Umbilical cord (tissue), 2 donors: ENCODE data around the gene EXD1. TPM values are rescaled to one million over a fixed set of nuclear protein-coding genes. Genes with fewer than 3 reads are reported as not detected.
"Not testable (repeated sequence)": the region's sequence is repeated elsewhere in the genome, so short reads cannot be mapped to it uniquely, and the experiment has no call there.

ENCODE experiments used
- DNase-seq: peaks from one replicate; pipeline ENCODE4 v3.0.0-alpha.2; 2015; ENCODE audit warnings: low spot score
- total RNA-seq: library from RNA; depleted of rRNA; stranded (reverse); fragments of >200 nt; gene quantifications from one replicate; pipeline ENCODE4 v1.2.3, GENCODE V29; 2014; ENCODE audit warnings: low replicate concordance; ENCODE audit not compliant: insufficient read depth

EXD1 gene, protein sequence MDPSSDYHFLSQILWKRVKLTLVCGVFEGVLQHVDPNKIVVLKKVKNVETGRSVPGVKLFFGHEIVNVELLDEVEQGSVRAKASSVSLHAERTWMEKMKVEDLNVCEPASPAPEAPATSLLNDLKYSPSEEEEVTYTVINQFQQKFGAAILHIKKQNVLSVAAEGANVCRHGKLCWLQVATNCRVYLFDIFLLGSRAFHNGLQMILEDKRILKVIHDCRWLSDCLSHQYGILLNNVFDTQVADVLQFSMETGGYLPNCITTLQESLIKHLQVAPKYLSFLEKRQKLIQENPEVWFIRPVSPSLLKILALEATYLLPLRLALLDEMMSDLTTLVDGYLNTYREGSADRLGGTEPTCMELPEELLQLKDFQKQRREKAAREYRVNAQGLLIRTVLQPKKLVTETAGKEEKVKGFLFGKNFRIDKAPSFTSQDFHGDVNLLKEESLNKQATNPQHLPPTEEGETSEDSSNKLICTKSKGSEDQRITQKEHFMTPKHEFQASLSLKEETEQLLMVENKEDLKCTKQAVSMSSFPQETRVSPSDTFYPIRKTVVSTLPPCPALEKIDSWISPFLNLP
- 1.4 TPM for total RNA-seq

DNA sequence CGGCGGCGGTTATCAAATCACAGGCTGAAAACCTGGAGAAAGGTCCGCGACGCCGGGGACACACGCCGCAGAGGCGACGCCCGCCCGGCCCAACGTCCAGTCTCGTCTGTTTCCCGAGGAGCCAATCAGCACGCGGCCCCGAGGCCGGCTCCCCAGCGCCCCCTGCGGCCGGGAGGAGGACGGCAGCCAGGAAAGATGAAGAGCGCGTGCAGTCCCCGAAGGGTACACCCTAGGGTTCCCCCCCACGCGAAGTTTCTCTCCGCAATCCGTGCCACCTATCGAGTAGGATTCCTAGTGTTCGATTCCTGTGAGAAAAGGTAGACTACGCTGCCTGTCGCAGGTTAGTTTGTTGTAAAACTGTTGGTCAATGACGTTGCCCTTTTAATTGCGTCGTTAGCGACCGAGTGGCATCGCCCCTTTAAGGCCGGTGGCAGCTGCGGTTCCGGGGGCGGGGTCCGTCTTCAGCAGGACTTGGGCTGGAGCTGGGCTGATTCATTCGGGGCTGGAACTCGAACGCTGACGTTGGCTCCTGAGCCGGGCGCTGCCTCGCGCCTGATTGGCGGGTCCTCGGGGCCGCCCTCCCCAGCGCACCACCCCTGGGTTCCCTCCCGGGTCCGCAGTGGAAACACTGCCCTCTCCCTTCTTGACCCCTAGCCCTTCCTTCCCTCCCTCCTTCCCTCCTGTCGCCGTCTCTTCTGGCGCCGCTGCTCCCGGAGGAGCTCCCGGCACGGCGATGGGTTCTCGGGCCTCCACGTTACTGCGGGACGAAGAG lies at the start of gene EXD1, which contains the start of gene CHP1:
Gene EXD1, minus strand, starts transcription at position 108 of the 772 bp plus-strand sequence. CDS start 4,182 bp downstream, outside the sequence.
Gene CHP1, plus strand, starts transcription at position 619 of the 772 bp plus-strand sequence. Its CDS starts 115 bp downstream, at position 734.
- DNase-seq: peak; percentile 99

DNA sequence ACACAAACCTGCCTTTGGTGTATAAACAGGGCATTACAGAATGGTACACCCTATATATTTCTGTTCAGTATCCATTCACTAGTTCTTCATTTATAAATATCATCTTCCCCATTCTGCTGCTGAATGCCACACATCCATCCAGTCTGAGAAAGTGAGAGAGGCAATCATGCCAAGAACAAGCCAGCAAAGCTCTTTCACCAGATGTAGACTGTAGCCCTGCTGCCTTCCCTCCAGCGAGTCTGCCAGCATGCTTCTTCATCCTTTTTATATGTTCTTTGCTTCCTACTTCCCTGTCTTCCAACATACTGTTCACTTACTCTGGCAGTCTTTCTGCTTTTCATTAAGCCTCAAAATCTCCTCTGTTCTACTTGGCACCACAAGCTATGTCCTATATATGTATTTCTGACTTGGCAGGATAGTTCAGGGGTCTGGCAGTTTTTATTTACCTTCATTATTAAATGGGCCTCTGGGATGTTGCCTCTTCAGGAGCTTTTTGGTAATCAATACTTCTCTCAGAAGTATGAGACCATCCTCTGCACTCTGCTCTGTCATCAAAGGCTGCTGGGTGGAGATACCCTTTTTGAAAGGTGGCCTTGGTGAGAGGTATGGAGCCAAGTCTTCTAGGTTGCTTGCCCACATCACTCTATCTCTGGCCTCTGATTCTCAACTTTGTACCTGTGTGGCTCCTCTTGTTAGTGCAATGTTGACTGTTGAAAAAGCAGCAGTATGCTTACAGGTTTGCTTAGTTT lies 49.2 kb upstream of the EXD1 start:
- no peak for DNase-seq

DNA sequence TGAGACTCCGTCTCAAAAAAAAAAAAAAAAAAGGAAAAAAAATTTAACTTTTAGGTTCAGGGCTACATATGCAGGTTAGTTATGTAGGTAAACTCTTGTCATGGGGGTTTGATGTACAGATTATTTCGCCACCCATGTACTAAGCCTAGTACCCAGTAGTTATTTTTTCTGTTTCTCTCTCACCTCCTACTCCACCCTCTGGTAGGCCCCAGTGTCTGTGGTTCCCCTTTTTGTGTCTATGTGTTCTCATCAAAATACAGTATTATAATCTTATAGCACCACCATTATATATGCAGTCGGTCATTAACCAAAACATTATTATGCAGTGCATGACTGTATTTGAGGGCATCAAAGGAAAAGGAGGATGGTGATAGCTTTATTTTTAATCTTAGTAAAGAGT lies 47.8 kb upstream of the EXD1 start:
- DNase-seq: no peak

DNA sequence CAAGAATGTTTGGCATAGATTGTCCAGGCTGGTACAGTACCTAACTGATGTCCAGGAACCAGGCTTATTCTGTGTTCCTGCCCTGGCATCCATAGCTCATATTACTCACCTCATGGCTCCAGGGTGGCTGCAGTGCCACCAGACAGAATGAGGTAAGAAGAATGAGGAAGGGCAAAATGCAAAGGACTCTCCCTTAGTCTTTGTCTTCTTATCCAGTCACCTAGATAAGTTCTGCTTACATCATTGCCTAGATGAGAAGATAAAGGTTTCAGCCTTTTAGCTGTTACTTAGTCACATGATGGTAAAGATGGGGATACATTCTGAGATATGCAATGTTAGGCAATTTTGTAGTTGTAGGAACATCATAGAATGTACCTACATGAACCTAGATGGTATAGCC lies 46.3 kb upstream of the EXD1 start:
- DNase-seq: no peak

DNA sequence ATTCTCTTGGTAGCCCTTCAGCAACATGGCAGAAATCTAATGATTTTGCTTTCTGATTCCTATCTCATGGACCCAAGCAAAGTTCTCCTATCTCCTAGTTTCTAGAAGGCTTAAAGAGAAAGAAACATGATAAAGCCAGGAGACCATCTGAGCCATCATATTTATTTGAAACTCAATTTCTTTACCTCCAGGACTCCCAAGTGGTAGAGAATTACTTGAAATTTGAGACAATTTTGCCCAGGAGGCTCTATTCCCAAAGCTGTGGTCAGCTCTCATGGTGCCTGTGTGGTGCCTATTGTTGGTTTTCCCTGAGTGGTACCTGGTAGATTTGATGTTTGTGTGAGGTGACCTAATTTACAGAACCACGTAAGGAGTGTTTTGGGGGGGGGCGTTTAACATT lies 39.3 kb upstream of the EXD1 start:
- no peak for DNase-seq

DNA sequence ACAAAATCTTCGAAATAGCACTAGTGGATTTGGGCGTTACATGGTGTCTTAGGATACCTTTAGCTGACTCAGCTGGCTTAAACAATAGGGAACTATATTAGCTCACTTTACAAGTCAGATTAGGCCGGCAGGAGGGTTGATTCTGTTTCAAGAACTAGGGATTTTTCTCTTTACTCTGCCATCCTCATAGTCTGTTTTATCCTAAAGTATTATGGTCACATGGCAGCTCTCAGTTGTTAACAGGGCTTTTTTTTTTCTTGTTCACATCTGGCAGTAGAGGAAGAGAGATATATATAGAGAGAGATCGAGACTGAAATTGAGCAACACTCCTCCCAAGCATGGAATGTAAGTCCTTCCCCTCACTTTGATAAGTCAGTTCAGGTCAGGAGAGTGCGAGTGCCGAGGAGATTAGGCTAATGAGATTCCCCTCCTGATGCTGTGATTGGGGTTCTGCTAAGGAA lies 33.4 kb upstream of the EXD1 start:
- DNase-seq: peak; percentile 91

DNA sequence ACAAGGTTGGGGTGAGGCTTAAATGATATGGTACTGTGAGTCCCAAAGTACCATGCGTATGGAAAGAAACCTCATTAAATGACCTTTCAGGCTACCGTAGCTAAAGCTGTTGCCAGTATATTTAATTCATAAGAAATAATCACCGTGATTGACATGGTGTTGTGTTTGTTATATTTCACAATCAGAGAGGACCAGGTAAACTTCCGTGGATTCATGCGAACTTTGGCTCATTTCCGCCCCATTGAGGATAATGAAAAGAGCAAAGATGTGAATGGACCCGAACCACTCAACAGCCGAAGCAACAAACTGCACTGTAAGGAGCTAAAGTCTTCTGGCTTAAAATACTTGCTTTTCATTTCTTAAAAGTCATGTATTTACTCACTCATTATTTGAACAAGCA lies 32.0 kb upstream of the EXD1 start:
- DNase-seq: no peak

DNA sequence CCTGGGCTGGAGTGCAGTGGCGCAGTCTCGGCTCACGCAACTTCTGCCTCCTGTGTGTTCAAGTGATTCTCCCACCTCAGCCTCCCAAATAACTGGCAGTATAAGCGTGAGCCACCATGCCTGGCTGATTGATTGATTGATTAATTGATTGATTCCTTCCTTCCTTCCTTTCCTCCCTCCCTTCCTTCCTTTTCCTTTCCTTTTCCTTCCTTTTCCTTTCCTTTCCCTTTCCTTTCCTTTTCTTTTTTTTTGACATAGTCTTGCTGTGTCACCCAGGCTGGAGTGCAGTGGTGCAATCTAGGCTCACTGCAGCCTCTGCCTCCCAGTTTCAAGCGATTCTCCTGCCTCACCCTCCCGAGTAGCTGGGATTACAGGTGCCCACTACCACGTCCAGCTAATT lies 30.4 kb upstream of the EXD1 start:
- DNase-seq: not testable (repeated sequence)

DNA sequence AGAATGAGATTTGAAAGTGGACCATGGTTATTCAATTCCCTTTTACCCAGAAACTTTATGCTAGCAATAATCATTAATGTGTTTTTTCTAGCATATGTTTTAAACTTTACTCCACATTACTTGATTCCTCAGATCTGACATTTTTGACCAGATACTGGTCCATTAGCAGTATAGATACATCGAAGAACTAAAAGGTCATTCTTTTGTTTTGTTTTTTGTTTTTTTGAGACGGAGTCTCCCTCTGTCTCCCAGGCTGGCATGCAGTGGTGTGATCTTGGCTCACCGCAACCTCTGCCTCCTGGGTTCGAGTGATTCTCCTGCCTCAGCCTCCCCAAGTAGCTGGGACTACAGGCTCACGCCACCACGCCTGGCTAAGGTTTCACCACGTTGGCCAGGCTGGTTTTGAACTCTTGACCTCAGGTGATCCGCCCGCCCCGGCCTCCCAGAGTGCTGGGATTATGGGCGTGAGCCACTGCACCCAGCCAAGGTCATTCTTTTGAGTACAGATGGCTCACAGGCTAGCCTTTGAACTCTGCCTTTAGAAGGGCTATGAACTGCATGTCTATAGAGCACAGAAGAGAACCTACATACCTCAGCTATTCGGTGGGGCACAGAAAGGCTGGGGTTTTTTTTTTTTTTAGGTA lies 29.1 kb upstream of the EXD1 start:
- DNase-seq: no peak

DNA sequence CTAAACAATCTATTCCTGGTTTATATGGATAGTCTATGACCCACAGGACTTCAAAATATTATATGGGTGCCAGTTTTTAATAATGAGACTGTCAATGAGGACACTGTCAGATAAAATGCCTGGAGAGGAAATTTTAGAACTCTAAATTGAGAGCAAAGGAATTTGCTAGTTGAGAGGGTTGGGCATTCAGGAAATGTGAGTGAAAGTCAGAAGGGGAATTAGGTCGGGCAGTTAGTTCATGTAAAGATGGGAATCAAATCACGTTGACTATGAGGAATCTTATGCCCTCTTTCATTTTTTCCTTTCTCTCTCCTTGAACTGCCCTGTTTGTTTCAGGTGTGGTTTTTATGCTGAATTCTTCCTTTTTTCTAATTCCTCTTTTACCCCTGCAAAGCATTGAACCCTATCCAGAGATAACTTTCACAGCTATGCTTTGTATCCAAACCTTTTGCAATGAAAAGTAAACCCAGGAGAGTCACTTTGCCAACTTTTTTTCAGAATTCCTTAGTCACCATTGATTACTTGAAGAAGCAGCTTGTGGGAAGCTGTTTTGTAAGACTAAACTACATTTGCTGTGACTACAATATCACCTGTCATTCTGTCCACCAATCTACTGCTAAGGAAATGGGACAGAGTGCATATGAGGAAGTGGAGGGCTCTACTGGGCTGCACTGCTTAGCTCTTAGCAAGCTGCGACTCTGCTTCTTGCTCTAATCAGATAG lies 28.4 kb upstream of the EXD1 start:
- DNase-seq: no peak

DNA sequence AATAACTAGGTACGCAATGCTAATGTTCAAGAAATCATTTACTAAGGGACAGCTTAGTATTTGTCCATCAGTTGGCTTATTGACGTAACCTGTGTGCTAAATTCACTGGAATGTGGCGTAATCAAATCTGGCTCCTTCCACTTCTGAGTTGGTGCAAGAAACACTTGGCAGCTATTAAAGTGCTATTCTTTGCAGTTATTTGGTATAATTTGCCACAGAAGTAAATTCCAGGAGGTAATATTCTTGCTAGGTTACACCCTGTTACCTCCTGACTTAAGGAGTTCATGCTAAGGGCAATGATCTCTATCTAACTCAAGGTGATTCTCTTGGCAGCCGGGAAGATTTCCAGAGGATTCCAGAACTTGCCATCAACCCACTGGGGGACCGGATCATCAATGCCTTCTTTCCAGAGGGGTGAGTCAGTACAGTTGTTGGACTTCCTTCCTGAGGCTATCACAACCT lies 26.1 kb upstream of the EXD1 start:
- no peak for DNase-seq

DNA sequence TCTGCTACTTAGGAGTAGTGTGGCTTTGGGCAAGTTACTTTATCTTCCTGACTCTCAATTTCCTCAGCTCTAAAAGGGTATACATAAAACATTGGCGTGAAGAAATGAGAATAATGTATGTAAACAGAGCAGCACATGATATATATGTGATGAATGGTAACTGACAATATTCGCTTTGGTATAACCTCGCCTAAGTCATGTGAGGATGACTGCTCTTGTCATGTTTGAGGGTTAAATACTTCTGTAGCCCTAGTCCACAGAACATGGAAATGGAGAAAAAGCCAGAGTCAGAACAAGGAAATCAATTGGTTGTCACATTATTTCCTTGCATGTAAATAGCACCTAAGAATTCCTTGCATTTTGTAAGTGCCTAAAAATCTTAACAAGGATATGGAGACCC lies 25.5 kb upstream of the EXD1 start:
- DNase-seq: no peak

DNA sequence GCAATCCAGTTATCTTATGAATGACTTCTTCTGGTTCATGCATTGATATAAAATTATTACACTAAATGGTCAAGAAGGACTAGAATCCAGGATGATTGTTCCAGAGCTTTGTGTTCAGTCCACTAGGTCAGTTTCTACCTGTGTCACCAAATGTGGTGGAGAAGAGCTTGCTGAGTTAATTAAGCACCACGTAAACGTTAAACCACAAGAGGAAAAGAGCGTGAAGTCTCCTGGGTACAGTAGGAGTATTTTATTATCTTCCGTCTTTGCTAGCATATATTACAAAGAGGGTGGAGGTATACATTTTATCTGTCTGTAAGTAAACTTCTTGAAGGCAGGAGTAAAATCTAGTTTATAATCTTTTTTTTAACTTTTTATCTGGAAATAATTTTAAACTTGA lies 24.0 kb upstream of the EXD1 start:
- no peak for DNase-seq

DNA sequence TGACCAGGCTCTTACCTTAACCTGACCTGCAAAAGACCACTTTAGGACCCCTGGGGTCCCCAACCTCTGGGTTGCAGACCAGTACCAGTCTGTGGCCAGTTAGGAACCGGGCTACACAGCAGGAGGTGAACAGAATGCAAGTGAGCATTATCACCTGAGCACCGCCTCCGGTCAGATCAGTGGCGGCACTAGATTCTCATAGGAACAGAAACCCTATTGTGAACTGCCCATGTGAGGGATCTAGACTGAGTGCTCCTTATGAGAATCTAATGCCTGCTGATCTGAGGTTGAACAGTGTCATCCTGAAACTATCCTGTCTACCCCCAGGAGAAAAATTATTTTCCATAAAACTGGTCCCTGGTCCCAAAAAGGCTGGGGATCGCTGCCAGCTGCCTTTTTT lies 20.9 kb upstream of the EXD1 start:
- no peak for DNase-seq

DNA sequence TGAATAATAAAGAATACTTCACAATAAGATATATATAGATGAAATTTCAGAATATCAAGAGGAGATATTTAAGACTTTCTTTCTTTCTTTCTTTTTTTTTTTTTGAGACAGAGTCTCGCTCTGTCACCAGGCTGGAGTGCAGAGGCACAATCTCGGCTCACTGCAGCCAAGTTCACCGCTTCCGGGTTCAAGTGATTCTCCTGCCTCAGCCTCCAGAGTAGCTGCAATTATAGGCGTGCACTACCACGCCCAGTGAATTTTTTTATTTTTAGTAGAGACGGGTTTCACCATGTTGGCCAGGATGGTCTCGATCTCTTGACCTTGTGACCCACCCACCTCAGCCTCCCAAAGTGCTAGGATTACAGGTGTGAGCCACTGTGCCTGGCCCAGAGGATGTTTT lies 20.2 kb upstream of the EXD1 start:
- not testable (repeated sequence) for DNase-seq

DNA sequence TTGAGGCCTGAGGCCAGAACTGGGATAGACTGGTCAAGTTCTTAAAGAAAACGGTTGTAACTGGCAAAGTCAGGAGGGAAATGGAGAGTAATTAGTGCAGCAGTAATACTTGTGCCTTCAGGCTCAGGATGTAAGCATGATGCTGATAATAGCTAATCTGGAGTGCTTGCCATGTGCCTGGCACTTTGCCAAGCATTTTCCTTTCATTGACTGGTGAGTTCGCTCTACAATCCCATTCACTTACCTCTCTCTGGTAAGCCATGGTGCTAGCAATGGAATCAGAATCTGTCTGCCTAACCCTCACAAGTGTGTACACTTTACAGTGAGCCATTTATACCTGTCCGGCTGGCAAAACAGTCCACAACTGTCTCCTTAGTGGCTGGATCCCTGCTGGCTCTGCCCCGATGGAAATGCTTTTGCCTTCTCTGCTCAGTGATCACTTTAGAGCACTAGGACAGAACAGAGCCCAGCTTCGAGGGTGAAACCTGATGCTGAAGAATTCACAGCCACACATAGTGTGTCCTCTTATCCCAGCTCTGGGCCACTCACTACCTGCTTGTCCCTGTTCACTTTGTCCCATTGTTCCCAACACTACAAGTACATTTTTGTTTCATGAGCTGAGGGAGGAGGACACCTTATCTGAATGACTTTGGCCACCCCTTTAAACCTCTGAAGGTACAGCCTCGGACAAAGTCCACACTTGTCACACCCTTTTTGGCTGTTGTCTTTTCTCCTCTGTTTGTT lies 10.8 kb upstream of the EXD1 start:
- peak; percentile 61 for DNase-seq

DNA sequence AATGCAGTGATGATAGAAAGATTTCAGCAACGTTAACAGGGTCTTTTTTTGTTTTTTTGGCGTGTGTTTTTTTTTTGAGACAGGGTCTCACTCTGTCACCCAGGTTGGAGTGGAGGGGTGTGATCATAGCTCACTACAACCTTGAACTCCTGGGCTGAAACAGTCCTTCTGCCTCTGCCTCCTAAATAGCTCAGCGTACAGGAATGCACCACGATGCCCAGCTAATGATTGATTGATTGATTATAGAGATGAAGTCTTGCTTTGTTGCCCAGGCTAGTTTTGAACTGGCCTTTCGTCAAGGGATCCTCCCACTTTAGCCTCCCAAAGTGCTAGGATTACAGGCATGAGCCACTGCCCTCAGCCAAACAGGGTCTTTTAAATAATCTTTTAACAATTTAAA lies 7.5 kb upstream of the EXD1 start:
- DNase-seq: no peak

DNA sequence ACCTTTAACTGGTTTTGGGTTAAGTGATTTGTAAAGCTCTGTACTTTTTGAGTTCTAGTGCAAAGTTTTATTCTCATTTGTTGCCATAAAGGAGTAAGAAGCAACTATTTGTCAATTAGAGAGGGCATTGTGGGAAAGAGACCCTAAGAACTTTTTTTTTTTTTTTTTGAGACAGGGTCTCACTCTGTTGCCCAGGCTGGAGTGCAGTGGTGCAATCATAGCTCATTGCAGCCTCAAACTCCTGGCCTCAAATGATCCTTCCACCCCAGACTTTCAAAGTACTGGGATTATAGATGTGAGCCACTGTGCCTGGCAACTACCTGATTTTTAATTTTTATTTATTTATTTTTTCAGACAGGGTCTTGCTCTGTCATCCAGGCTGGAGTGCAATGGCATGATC lies 5.4 kb upstream of the EXD1 start:
- no peak for DNase-seq

DNA sequence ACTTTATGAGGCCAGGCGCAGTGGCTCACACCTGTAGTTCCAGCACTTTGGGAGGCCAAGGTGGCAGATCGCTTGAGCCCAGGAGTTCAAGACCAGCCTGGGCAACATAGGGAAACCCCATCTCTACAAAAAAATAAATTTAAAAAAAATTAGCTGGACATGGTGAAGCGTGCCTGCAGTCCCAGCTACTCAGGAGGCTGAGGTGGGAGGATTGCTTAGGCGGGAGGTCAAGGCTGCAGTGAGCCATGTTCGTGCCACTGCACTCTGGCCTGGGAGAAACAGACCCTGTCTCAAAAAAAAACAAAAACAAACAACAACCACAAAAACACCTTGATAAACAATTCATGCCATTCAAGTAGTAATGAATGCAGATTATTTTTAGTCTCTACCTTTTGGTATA lies 4.7 kb upstream of the EXD1 start:
- DNase-seq: not testable (repeated sequence)

DNA sequence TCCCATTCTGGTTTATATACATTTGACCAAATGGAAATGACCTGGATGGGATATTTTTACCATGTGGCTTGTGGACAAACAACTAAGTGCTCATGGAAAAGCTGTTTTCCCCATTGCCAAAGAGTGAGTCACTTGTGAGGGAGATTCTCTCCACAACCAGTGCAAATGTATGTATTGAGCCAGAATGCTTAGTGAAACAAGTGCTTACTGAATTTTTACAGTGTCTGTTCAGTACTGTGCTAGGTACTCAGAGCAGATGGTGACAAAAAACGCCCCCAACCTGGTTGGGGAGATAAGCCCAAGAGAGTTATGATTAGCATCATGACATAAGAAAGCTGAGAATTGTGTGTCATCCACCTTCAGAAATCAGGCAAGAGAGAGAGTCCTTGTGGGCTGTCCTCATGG lies 2.8 kb upstream of the EXD1 start:
- DNase-seq: peak; percentile 31
